Thyroid gland (tissue), 4 donors: Measurements from ENCODE around the gene ATG14.

ENCODE experiments used
- POLR2A ChIP-seq, 2 donors: fragments of 450-650 bp; IDR thresholded peaks; one replicate each; pipeline ENCODE4 v1.6.1; 2017; ENCODE audit warnings: antibody characterized with exemption in 2 of 2, mild to moderate bottlenecking in 2 of 2, moderate library complexity in 1 of 2
- TF ChIP-seq, protein P1 (sequence below), 6 experiments: fragments of 200-600 bp in 3 of 6; fragments of 450-650 bp in 3 of 6; sonication (generic) in 3 of 6; IDR thresholded peaks; one replicate each; pipeline ENCODE4 v1.5.1; 2016 to 2019; ENCODE audit warnings: antibody characterized with exemption in 6 of 6, mild to moderate bottlenecking in 2 of 6, inconsistent platforms in 1 of 6, moderate library complexity in 1 of 6

DNA sequence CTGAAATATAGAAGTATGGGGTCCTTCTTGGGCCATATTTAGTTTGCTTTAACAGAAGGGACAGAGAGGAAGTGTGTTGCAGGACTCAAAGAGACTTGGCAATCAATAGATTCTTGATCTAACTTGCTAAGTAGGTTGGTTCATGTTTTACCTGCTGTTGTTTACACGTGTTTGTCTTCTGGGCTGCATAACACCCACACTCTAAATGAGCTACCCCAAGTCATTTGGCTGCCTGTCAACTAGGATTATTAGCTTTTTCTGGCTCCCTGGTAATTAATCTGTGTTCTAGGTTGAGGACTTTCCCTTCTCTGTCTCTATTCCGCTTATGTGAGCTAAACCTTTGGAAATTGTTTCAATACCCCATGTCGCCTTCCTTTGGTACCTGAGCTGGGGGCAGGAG lies 38.9 kb upstream of the ATG14 start:
- TF ChIP-seq, protein P1, sequence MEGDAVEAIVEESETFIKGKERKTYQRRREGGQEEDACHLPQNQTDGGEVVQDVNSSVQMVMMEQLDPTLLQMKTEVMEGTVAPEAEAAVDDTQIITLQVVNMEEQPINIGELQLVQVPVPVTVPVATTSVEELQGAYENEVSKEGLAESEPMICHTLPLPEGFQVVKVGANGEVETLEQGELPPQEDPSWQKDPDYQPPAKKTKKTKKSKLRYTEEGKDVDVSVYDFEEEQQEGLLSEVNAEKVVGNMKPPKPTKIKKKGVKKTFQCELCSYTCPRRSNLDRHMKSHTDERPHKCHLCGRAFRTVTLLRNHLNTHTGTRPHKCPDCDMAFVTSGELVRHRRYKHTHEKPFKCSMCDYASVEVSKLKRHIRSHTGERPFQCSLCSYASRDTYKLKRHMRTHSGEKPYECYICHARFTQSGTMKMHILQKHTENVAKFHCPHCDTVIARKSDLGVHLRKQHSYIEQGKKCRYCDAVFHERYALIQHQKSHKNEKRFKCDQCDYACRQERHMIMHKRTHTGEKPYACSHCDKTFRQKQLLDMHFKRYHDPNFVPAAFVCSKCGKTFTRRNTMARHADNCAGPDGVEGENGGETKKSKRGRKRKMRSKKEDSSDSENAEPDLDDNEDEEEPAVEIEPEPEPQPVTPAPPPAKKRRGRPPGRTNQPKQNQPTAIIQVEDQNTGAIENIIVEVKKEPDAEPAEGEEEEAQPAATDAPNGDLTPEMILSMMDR (IDR thresholded peaks at IDR 0.05), result no peak
- no peak for TF ChIP-seq POLR2A (IDR thresholded peaks at IDR 0.05)
